ENCODE data around the gene PFKFB3.

GRCh38 chr10:6200440-6200733 is 2.3 kb upstream of the PFKFB3 start:
- TF ChIP-seq CTCF (IDR thresholded peaks at IDR 0.05 in 8 of 11, conservative IDR thresholded peaks at IDR 0.05 in 3 of 11) (no peak), POLR2A (IDR thresholded peaks at IDR 0.05) (no peak), POLR2AphosphoS5 (IDR thresholded peaks at IDR 0.05) (no peak)

Measured in spleen (tissue), 7 donors.